Neural cell (in vitro differentiated cells): ENCODE measurements around the gene NKAIN2. TPM values are rescaled to one million over a fixed set of nuclear protein-coding genes. Genes with fewer than 3 reads are reported as not detected.

ENCODE experiments used
- H2AFZ ChIP-seq: fragments of 200-600, 300-800 bp; sonication (generic), shearing (Covaris generic); 2 replicates; pipeline ENCODE4 v1.6.0; 2014; ENCODE audit warnings: low read depth, mild to moderate bottlenecking, antibody characterized with exemption, low read length, moderate library complexity
- H3F3A ChIP-seq: fragments of 200-600 bp; shearing (Covaris generic); 2 replicates; pipeline ENCODE4 v1.6.1; 2016; ENCODE audit warnings: mild to moderate bottlenecking, moderate library complexity, mixed read lengths, antibody characterized with exemption, low read length; ENCODE audit not compliant: insufficient read depth, poor library complexity, severe bottlenecking
- H3K27ac ChIP-seq: fragments of 200-600, 300-800 bp; sonication (generic), shearing (Covaris generic); 2 replicates; pipeline ENCODE4 v1.5.1; 2014; ENCODE audit warnings: mild to moderate bottlenecking, low read length, moderate library complexity
- H3K27me3 ChIP-seq: fragments of 300-800, 200-600 bp; sonication (generic), shearing (Covaris generic); 2 replicates; pipeline ENCODE4 v1.6.0; 2014; ENCODE audit warnings: mild to moderate bottlenecking, low read depth, low read length, moderate library complexity; ENCODE audit not compliant: insufficient read depth
- H3K36me3 ChIP-seq: fragments of 300-800, 200-600 bp; sonication (generic), shearing (Covaris generic); 2 replicates; pipeline ENCODE4 v1.5.1; 2014; ENCODE audit warnings: mild to moderate bottlenecking, antibody characterized with exemption, low read length, moderate library complexity; ENCODE audit not compliant: insufficient read depth
- H3K4me2 ChIP-seq: fragments of 300-800, 200-600 bp; sonication (generic), shearing (Covaris generic); 2 replicates; pipeline ENCODE4 v1.6.0; 2014; ENCODE audit warnings: mild to moderate bottlenecking, low read length
- H3K4me3 ChIP-seq: fragments of 300-800, 200-600 bp; sonication (generic), shearing (Covaris generic); 2 replicates; pipeline ENCODE4 v1.5.1; 2014; ENCODE audit warnings: mild to moderate bottlenecking, low read length, moderate library complexity
- H3K79me2 ChIP-seq: fragments of 200-600 bp; shearing (Covaris generic); replicated peaks from 2 replicates; pipeline ENCODE4 v1.6.0; 2014; ENCODE audit warnings: mild to moderate bottlenecking, low read length, moderate library complexity; ENCODE audit not compliant: insufficient read depth
- H3K9ac ChIP-seq: fragments of 300-800, 200-600 bp; sonication (generic), shearing (Covaris generic); 2 replicates; pipeline ENCODE4 v1.6.1; 2016; ENCODE audit warnings: mild to moderate bottlenecking, low read length, mixed read lengths
- H3K9me2 ChIP-seq: fragments of 200-600 bp; shearing (Covaris generic); 2 replicates; pipeline ENCODE4 v1.6.1; 2016; ENCODE audit warnings: mild to moderate bottlenecking, low read length, mixed read lengths; ENCODE audit not compliant: insufficient read depth
- H3K9me3 ChIP-seq: fragments of 200-600, 300-800 bp; sonication (generic), shearing (Covaris generic); 2 replicates; pipeline ENCODE4 v1.6.1; 2016; ENCODE audit warnings: mild to moderate bottlenecking, mixed run types, low read length, moderate library complexity, mixed read lengths
- H4K20me1 ChIP-seq: fragments of 200-600 bp; shearing (Covaris generic); 2 replicates; pipeline ENCODE4 v1.6.1; 2016; ENCODE audit warnings: mild to moderate bottlenecking, mixed run types; ENCODE audit not compliant: insufficient read depth
- EP300 ChIP-seq: fragments of 450-650 bp; conservative IDR thresholded peaks from 2 replicates; pipeline ENCODE4 v1.6.1; 2014; ENCODE audit warnings: antibody characterized with exemption, mild to moderate bottlenecking, moderate library complexity; ENCODE audit not compliant: poor library complexity, severe bottlenecking
- EZH2 ChIP-seq: fragments of 200-600, 300-800 bp; shearing (Covaris generic), sonication (generic); IDR thresholded peaks from 2 replicates; pipeline ENCODE4 v1.6.1; 2014; ENCODE audit warnings: antibody characterized with exemption, low read length, borderline replicate concordance, mild to moderate bottlenecking; ENCODE audit not compliant: insufficient read depth, poor library complexity, severe bottlenecking
- MXI1 ChIP-seq: fragments of 450-650 bp; conservative IDR thresholded peaks from 2 replicates; pipeline ENCODE4 v1.6.1; 2014; ENCODE audit warnings: antibody characterized with exemption, mild to moderate bottlenecking; ENCODE audit not compliant: poor library complexity, severe bottlenecking
- POLR2AphosphoS5 ChIP-seq: IDR thresholded peaks from 2 replicates; pipeline ENCODE4 v1.6.1; 2012
- RAD21 ChIP-seq: fragments of 450-650 bp; conservative IDR thresholded peaks from 2 replicates; pipeline ENCODE4 v1.6.1; 2014; ENCODE audit warnings: antibody characterized with exemption, mild to moderate bottlenecking, moderate library complexity
- SMC3 ChIP-seq: fragments of 450-650 bp; conservative IDR thresholded peaks from 2 replicates; pipeline ENCODE4 v1.6.1; 2014; ENCODE audit warnings: antibody characterized with exemption, mild to moderate bottlenecking, moderate library complexity; ENCODE audit not compliant: poor library complexity
- TAF1 ChIP-seq: IDR thresholded peaks from 2 replicates; pipeline ENCODE4 v1.6.1; 2012; ENCODE audit warnings: low read depth
- polyA plus RNA-seq: library from polyadenylated mRNA; depleted of rRNA; stranded (reverse); fragments of >200 nt; gene quantifications from 2 replicates; pipeline ENCODE4 v1.2.3, GENCODE V29; 2014
- TF ChIP-seq, protein P1 (sequence below): fragments of 450-650 bp; IDR thresholded peaks from 2 replicates; pipeline ENCODE4 v1.5.1; 2014; ENCODE audit warnings: antibody characterized with exemption, mild to moderate bottlenecking, moderate library complexity; ENCODE audit not compliant: poor library complexity, severe bottlenecking
- TF ChIP-seq, protein P2 (sequence below): IDR thresholded peaks from 2 replicates; pipeline ENCODE4 v1.6.1; 2012; ENCODE audit warnings: borderline replicate concordance

NKAIN2 gene
- polyA plus RNA-seq, 1 donor from 2014 or later = 23.2 TPM

DNA sequence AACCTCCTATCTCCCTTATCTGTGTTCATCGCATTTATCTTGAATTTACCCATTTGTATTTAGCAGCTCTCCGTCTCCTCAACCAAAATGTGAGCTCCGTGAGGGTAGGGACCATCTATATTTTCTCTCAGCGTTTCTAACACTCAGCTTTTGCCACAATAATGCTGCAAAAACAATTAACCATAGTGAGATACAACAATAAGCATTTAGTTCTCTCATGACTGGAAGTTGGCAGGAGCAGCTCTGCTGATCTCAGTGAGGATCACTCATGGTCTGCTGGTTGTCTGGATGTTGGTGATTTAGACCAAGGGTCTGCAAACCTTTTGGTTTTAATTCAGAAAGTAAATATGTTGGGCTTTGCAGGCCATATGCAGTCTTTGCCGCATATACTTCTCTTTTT, 763.7 kb downstream of the NKAIN2 start:
- Histone ChIP-seq H3K27ac (no peak overlapping the region), H3K9ac (no peak overlapping the region), H3K4me3 (no peak overlapping the region), H3K4me2 (no peak overlapping the region), H3K9me3 (no peaks in the 10 kb centered on the region), H3F3A (no peaks in the 10 kb centered on the region), H3K79me2 (no peaks in the 10 kb centered on the region), H4K20me1 (no peaks in the 10 kb centered on the region), H3K9me2 (no peaks in the 10 kb centered on the region), H2AFZ (no peak overlapping the region), H3K27me3 (no peaks in the 10 kb centered on the region), H3K36me3 (no peaks in the 10 kb centered on the region)
- TF ChIP-seq MXI1 (no peak), RAD21 (no peak), EP300 (no peak), POLR2AphosphoS5 (no peak), EZH2 (no peak), SMC3 (no peak), TAF1 (no peak)
- TF ChIP-seq, protein P1, sequence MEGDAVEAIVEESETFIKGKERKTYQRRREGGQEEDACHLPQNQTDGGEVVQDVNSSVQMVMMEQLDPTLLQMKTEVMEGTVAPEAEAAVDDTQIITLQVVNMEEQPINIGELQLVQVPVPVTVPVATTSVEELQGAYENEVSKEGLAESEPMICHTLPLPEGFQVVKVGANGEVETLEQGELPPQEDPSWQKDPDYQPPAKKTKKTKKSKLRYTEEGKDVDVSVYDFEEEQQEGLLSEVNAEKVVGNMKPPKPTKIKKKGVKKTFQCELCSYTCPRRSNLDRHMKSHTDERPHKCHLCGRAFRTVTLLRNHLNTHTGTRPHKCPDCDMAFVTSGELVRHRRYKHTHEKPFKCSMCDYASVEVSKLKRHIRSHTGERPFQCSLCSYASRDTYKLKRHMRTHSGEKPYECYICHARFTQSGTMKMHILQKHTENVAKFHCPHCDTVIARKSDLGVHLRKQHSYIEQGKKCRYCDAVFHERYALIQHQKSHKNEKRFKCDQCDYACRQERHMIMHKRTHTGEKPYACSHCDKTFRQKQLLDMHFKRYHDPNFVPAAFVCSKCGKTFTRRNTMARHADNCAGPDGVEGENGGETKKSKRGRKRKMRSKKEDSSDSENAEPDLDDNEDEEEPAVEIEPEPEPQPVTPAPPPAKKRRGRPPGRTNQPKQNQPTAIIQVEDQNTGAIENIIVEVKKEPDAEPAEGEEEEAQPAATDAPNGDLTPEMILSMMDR = no peak
- TF ChIP-seq, protein P2, sequence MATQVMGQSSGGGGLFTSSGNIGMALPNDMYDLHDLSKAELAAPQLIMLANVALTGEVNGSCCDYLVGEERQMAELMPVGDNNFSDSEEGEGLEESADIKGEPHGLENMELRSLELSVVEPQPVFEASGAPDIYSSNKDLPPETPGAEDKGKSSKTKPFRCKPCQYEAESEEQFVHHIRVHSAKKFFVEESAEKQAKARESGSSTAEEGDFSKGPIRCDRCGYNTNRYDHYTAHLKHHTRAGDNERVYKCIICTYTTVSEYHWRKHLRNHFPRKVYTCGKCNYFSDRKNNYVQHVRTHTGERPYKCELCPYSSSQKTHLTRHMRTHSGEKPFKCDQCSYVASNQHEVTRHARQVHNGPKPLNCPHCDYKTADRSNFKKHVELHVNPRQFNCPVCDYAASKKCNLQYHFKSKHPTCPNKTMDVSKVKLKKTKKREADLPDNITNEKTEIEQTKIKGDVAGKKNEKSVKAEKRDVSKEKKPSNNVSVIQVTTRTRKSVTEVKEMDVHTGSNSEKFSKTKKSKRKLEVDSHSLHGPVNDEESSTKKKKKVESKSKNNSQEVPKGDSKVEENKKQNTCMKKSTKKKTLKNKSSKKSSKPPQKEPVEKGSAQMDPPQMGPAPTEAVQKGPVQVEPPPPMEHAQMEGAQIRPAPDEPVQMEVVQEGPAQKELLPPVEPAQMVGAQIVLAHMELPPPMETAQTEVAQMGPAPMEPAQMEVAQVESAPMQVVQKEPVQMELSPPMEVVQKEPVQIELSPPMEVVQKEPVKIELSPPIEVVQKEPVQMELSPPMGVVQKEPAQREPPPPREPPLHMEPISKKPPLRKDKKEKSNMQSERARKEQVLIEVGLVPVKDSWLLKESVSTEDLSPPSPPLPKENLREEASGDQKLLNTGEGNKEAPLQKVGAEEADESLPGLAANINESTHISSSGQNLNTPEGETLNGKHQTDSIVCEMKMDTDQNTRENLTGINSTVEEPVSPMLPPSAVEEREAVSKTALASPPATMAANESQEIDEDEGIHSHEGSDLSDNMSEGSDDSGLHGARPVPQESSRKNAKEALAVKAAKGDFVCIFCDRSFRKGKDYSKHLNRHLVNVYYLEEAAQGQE = no peak

- no peaks in the 10 kb centered on the region for H3K36me3 ChIP-seq
- H3K9me3 ChIP-seq = no peaks in the 10 kb centered on the region
- no peak overlapping the region for H3K4me2 ChIP-seq
- H3K27ac ChIP-seq = no peak overlapping the region
- H3K9ac ChIP-seq = no peak overlapping the region
- no peaks in the 10 kb centered on the region for H3K79me2 ChIP-seq
- no peaks in the 10 kb centered on the region for H3F3A ChIP-seq
- no peaks in the 10 kb centered on the region for H4K20me1 ChIP-seq
- H2AFZ ChIP-seq = no peak overlapping the region
- TF ChIP-seq RAD21 (no peak), SMC3 (no peak), EZH2 (no peak), POLR2AphosphoS5 (no peak)
- TF ChIP-seq, protein P2 = no peak
- TF ChIP-seq, protein P1 = no peak
- H3K4me3 ChIP-seq = no peak overlapping the region
- H3K9me2 ChIP-seq = no peaks in the 10 kb centered on the region
- no peaks in the 10 kb centered on the region for H3K27me3 ChIP-seq
Measured at GRCh38 chr6:124573953-124574352, 770.3 kb downstream of the NKAIN2 start.
